ENCODE measurements around the gene SLC22A4.

Gene SLC22A4

GRCh38 chr5:132275367-132276220, 18.6 kb upstream of the SLC22A4 start:
- DNase-seq (ENCODE audit: low read depth) = no peak

GRCh38 chr5:132277256-132277655, 16.9 kb upstream of the SLC22A4 start:
- DNase-seq (ENCODE audit: low read depth) = no peak

- DNase-seq (ENCODE audit: low read depth) = no peak
These were observed 16.0 kb upstream of the SLC22A4 start for GRCh38 chr5:132277971-132278853.

- no peak for DNase-seq (ENCODE audit: low read depth)
These were observed 14.4 kb upstream of the SLC22A4 start for GRCh38 chr5:132279801-132280200.

GRCh38 chr5:132280371-132281240, 13.6 kb upstream of the SLC22A4 start:
- no peak for DNase-seq (ENCODE audit: low read depth)

GRCh38 chr5:132281856-132282614, 12.2 kb upstream of the SLC22A4 start:
- no peak for DNase-seq (ENCODE audit: low read depth)

- no peak for DNase-seq (ENCODE audit: low read depth)
These were observed 10.7 kb upstream of the SLC22A4 start for GRCh38 chr5:132283423-132284043.

GRCh38 chr5:132289097-132289496, 5.1 kb upstream of the SLC22A4 start:
- no peak for DNase-seq (ENCODE audit: low read depth)

- DNase-seq (ENCODE audit: low read depth) = no peak
These were observed 3.2 kb upstream of the SLC22A4 start for GRCh38 chr5:132291026-132291425.

- peak; percentile 71 for DNase-seq (ENCODE audit: low read depth)
These were observed 865 bp upstream of the SLC22A4 start for GRCh38 chr5:132293066-132293991.

GRCh38 chr5:132294728-132295504, 722 bp downstream of the SLC22A4 start:
- peak; percentile 73 for DNase-seq (ENCODE audit: low read depth)

- DNase-seq (ENCODE audit: low read depth) = no peak
These were observed 1.6 kb downstream of the SLC22A4 start for GRCh38 chr5:132295505-132296411.

- no peak for DNase-seq (ENCODE audit: low read depth)
These were observed 2.3 kb downstream of the SLC22A4 start for GRCh38 chr5:132296412-132297016.

- no peak for DNase-seq (ENCODE audit: low read depth)
These were observed 3.2 kb downstream of the SLC22A4 start for GRCh38 chr5:132297211-132297940.

GRCh38 chr5:132298298-132299212, 4.4 kb downstream of the SLC22A4 start:
- DNase-seq (ENCODE audit: low read depth) = no peak

GRCh38 chr5:132299917-132300316, 5.7 kb downstream of the SLC22A4 start:
- no peak for DNase-seq (ENCODE audit: low read depth)

Data from activated T-cell treated with anti-CD3 and anti-CD28 coated beads for 24 hours (primary cell).